GM10266 (cell line): ENCODE measurements around the gene ZBTB16.

Source experiments
- DNase-seq: peaks from one replicate; pipeline ENCODE4 v3.0.0; 2012; ENCODE audit errors: extremely low spot score
- CTCF ChIP-seq: IDR thresholded peaks from 2 replicates; pipeline ENCODE4 v1.5.1; 2012; ENCODE audit warnings: mild to moderate bottlenecking, low read depth; ENCODE audit not compliant: control insufficient read depth, insufficient read depth; ENCODE audit errors: missing control alignments

The ZBTB16 gene

GRCh38 chr11:114063149-114063828 lies 3.8 kb downstream of the ZBTB16 start:
- TF ChIP-seq CTCF = no peak
- DNase-seq = no peak

GRCh38 chr11:114063829-114064201 lies 4.3 kb downstream of the ZBTB16 start:
- no peak for DNase-seq
- no peak for TF ChIP-seq CTCF

- no peak for DNase-seq
- no peak for TF ChIP-seq CTCF
These were observed 4.7 kb downstream of the ZBTB16 start for GRCh38 chr11:114064216-114064615.

- no peak for DNase-seq
- no peak for TF ChIP-seq CTCF
These were observed 5.6 kb downstream of the ZBTB16 start for GRCh38 chr11:114065094-114065493.

GRCh38 chr11:114066046-114066648 lies 6.6 kb downstream of the ZBTB16 start:
- DNase-seq = no peak
- TF ChIP-seq CTCF = no peak

- no peak for TF ChIP-seq CTCF
- no peak for DNase-seq
These were observed 8.8 kb downstream of the ZBTB16 start for GRCh38 chr11:114068327-114068726.

- TF ChIP-seq CTCF = no peak
- DNase-seq = no peak
These were observed 11.1 kb downstream of the ZBTB16 start for GRCh38 chr11:114070464-114071139.
